GM18508 (cell line): ENCODE data around the gene CIAO3.
"Not testable (repeated sequence)": the region's sequence is repeated elsewhere in the genome, so short reads cannot be mapped to it uniquely, and the experiment has no call there.

Experiments
- ATAC-seq: cut with Tn5 transposase; IDR thresholded peaks from one replicate; pipeline ENCODE4 v1.9.1; 2021; ENCODE audit warnings: moderate number of reproducible peaks; ENCODE audit not compliant: insufficient read depth, unreplicated experiment

CIAO3 gene

DNA sequence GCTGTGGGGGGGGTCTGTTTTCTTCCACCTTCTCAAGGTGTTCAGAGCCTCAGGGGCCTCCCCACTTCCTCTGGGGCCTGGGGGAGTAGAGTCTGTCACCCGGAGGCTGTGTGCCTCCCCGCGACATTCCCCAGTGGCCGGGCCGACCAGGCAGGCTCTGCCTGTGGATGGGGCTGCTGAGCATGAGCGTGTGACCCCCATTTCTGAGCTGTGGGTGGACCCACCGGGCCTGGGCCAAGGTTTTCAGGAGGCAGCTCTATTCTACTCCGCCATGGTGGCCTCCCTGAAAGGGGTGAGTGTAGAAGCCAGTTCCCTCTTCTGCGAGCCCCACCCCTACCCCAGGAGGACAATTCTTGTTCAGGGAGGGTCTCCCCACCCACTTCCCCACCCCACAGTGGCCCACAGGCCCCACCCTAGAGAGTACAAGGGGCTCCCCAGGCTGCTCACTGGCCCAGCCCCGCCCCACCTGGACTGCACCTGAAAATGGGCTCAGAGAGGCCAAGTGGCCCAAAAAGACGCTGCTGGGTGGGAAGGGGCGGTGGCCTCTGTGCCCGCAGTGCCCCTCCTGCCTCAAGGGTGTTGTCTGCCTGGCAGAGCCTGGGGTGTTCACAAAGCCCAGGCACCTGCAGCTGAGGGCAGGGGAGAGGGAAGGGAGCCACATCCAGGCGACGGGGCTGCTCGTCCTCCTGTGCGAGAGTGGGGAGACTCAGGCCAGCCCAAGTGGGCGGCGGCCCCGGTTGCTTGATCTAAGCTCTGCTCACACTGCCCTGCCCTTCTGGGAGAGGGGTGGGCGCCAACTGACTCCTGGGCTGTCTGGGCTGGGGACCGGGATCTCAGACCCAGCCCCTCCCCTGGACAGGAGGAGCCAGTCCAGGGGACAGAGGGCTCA, 21.1 kb upstream of the CIAO3 start:
- no peak for ATAC-seq

GRCh38 chr16:760545-761343, 19.9 kb upstream of the CIAO3 start, which contains the start of gene MSLN:
MSLN (plus strand) TSS chr16:760734; CDS start chr16:762681, 1,947 bp downstream.
- ATAC-seq: no peak

DNA sequence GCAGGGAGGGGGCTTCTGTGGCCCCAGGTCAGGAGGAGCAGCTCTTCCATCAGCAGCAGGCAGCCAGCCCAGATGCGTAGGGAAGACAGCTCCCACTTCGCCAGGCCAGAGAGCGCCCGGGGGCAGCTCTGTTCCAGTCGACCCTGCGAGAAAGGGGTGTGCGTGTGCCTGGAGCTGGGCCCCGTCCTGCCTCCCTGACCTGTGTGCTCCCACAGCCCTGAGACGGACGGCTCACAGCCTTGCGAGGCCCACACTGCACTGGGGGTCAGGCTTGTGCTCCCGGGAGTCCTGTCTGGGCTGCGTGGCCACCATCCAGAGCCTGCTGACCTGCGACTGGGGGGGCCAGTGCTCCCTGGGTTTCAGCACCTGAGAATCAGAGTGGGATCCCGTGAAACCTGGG, 19.3 kb upstream of the CIAO3 start:
- no peak for ATAC-seq

DNA sequence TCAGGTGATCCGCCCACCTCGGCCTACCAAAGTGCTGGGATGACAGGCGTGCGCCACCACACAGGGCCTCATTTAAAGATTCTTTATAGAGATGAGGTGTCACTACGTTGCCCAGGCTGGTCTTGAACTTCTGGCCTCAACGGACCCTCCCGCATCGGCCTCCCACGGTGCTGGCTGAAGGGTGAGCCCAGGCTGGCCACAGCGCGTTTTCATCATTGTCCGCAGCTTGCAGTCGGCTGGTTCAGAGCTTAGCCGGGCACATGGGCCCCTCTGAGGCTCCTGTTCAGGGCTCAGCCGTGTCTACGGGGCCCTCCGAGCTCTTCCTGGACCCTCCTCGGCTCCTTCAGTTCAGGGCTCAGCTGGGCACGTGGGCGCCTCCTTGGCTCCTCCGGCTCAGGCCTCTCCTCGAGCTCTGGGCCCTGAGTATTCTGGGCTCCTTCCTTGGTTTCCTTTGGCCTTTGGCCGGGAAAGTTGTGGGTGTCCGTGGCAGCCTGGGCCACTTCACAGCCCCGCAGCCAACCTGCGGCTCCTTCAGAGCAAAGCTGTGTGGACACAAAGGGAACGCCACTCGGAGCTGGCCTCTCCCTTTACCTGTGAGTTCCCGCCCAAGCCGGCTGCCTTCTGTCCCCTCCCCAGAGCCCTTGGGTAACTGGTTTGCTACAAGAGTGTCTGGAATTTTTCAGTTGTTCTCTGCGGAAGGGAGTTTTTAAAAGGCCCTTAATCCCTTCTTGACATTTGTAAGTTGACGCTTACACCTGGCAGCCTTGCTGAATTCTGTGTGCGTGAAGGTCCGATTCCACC, 18.5 kb upstream of the CIAO3 start:
- ATAC-seq: no peak

DNA sequence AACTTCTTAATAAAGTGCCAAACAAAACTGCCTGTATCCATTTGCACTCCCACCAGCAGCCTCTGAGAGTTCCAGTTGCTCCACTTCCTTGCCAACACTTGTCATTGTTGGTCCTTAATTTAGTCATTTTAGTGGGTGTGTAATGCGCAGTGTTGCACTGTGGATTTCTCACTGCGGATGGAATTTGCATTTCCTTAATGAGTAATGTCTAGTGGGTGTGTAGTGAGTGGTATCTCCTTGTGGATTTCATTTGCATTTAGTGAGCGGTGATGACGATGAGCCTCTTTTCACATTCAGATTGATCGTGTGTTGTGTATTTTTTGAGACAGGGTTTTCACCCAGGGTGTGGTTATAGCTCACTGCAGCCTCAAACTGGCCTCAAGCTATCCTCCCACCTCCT, 15.6 kb upstream of the CIAO3 start:
- no peak for ATAC-seq

GRCh38 chr16:754656-755055, 13.9 kb upstream of the CIAO3 start:
- ATAC-seq: no peak

DNA sequence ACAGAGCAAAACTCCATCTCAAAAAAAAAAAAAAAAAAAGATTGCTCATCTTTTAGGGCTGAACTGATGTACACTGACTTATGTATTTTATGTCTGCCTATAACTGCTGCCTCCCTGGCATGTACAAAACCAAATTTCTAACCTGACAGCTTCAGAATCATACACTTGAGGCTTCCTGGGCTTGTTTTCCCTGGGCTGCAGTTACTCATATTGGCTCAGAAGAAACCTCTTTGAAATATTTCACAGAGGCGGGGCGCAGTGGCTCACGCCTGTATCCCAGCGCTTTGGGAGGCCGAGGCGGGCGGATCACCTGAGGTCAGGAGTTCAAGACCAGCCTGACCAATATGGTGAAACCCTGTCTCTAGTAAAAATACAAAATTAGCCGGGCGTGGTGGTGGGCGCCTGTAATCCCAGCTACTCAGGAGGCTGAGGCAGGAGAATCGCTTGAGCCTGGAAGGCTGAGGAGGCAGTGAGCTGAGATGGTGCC, 13.4 kb upstream of the CIAO3 start:
- not testable (repeated sequence) for ATAC-seq

GRCh38 chr16:752007-752312, 11.2 kb upstream of the CIAO3 start:
- no peak for ATAC-seq

DNA sequence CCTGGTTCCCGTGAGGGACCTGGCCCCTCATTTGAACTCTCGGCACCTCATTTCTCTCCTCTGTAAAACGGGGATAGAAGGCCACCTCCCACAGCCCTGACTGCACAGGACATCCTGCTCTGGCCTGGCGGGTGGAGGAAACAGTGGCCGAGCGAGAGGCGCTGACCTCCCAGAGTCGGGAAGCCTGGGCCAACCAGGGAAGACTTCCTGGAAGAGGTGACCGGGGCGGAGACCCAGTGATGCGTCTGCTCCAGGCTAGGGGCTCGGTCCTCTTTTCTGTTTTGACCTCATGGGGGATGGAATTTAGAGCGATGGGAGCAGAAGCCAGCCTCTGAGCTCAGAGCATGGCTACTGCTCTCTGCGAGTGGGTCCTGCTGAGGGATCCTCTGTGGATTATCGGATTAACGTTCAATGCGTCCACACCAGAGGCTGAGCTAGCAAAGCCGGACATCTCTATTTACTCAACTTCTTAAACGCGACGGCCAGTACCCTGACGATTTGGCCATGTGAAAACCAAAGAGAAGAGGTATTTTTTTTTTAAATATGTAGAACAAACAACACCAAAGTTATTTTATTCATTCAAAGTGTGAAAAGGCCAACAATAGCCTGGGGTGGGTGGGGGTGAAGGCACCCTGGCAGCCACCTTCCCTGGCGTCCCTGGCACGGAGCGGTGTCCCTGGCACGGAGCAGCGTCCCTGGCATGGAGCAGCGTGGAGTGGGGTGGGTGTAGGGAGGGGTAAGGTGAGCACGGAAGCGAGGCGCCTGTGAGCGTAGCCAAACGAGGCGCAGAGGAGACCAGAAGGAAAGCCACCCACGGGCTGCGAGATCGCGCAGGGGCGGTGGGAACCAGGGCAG, 10.6 kb upstream of the CIAO3 start:
- ATAC-seq: no peak

DNA sequence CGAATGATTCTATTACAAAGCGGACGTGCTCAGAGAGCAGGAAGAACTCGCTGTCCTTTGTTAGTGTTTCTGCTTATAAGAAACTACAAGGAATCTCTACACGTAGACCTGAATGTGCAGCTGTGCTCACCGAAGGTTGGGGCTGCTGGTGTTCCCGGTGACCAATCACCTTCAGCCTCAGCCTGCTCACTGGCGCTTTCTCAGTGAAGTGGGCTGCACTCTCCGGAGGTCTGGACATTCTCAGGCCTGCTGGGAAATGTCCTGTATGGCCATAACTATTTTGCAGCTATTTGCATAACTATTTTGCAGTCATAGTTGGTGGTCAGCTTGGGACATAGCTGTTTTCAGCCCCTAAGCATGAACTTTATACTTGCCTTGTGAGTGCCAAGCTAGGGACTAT, 9.7 kb upstream of the CIAO3 start:
- ATAC-seq: no peak

DNA sequence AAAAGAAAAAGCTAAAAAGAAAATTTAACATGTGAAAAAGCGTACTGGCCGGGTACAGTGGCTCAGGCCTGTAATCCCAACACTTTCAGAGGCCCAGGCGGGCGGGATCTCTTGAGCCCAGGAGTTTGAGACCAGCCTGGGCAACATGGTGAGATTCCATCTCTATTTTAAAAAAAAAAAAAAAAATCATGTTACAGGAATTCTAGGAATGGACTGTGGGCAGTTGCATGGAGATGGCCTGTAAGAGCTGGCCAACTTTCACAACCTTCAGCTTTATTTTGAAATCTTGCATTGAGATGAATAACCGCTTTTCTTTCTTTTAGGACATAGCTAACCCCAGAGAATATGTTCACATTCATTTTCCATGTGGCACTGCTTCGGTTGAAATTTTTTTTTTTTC, 8.2 kb upstream of the CIAO3 start:
- no peak for ATAC-seq

DNA sequence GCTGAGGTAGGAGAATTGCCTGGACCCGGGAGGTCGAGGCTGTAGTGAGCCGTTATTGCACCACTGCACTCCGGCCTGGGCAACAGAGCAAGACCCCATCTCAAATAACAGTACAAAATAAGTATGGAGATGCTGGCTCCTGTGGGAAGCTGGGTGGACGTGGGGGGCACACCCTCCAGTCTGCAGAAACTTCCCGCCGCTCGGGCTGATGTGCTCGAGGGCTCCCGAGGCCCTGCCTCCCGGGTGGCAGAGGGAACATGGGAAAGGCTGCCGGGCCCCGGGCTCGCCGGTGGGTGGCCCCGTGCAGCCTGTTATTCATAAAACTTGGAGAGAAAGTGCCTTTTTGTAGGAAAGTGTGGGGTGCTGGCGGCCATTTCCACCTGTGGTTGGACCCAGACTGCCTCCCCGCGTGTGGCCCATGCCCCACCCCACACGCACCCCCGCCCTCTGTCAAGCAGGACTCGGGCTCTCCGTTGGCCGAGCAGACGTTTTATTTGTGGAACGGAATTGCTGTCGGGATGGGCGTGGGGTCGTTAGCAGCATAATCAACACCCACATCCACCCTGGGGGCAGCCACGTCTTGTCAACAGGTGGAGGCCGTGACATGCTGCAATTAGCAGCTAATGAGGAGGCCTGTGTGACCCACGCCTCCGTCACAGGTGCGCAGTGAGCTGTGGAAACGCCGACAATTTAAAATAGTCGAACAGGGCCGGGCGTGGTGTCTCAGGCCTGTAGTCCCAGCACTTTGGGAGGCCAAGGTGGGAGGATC, 7.4 kb upstream of the CIAO3 start:
- ATAC-seq: no peak

GRCh38 chr16:746637-747036, 5.8 kb upstream of the CIAO3 start:
- no peak for ATAC-seq

DNA sequence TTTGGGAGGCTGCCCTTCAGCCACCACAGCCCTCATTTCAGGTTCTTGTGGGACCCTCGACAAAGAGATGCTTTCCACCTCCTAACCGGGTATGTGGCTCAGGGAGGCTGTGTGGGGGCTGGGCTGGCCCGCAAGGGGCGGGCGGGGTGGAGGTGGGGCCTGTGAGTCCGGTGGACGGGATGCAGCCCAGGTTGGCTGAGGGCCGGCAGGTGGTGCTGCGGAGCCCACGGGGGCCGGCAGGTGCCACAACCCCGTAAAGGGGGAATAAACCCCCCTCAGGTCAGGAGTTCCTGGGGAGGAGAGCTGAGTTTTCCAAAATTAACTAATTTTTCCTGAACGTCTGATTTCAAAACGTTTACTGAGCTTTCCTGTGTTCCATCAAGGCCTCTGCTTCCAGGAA, 4.9 kb upstream of the CIAO3 start:
- no peak for ATAC-seq

DNA sequence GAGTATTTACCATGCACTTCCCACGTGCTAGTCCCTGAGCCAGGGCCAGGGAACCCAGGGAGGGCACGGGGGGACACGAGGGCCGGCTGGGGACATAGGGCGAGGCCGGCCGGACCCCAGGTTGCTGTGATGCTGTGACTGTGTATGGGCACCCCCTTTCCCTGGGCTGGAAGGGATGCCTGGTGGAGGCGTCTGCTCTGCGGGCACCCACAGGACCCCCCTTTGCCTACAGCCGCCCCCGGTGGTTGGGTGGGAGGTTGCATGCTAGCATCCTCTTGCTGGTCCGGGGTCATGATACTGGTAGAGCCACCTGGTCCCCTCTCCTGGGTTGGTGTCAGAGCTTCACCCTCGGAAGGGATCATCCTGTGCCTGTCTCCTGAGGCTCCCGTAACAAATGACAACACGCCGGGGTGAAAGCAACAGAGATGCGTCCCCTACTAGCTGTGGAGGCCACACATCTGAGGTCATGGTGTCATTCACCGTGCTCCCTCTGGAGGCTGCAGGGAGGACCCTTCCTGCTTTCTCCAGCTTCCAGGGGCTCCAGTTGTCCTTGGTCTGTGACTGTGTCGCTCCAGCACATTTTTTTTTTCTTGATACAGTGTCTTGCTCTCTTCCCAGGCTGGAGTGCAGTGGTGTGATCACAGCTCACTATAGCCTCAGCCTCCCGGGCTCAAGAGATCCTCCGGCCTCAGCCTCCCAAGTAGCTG, 3.1 kb upstream of the CIAO3 start:
- no peak for ATAC-seq

DNA sequence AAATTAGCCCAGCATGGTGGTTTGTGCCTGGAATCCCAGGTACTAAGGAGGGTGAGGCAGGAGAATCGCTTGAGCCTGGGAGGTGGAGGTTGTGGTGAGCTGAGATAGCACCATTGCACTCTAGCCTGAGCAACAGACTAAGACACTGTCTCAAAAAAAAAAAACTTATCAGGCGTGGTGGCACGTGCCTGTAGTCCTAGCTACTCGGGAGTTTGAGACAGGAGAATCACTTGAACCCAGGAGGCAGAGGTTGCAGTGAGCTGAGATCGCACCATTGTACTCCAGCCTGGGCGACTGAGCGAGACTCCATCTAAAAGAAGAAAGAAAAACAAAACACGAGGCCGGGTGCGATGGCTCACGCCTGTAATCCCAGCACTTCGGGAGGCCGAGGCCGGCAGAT, 2.1 kb upstream of the CIAO3 start:
- ATAC-seq: not testable (repeated sequence)

DNA sequence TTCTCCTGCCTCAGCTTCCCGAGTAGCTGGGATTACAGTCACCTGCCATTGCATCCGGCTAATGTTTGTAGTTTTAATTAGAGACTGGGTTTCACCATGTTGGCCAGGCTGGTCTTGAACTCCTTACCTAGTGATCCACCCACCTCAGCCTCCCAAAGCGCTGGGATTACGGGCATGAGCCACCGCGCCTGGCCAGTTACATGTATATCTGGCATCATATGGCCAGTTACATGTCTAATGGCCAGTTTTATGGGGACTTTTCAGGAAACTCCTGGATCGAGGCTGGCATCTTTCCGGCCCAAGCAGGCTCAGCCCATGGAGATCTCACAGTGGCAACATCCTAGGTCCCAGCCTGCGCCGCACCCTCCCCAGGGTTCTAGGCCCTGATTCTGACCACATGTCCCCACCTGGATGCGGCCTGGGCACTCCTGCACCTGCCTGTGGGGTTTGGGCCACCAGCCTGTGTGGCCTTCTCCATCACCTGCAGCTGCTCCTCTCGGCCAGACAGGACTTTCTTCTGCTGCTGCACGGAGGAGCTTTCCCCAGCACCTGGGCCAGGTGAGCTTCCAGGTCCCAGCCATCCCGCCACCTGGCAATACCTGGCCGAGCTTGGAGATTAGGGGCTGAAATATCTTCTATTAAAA, 1.3 kb upstream of the CIAO3 start:
- ATAC-seq: no peak

DNA sequence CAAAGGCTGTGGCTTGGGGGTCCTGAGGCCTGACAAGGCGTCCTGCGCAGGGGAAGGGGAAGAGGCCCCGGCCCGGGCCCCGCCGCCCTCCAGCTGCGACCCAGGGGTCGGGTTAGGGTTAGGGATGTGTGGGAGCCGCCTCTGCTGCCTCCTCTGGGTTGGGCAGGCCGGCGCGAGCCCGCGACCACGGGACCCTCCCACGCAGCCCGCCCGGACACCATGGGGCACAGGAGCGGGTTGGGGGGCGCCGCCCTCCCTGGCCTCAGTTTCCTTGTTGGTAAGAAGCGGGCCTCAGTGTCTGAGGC, 386 bp downstream of the CIAO3 start:
- ATAC-seq: no peak
